Measurements from ENCODE around the gene ARHGAP40.

The ARHGAP40 gene

GRCh38 chr20:38692436-38693411, 91.1 kb downstream of the ARHGAP40 start:
- peak; percentile 66 for DNase-seq

GRCh38 chr20:38697306-38697705, 95.7 kb downstream of the ARHGAP40 start:
- no peak for DNase-seq

- no peak for DNase-seq
These were observed 96.9 kb downstream of the ARHGAP40 start for GRCh38 chr20:38698541-38698940.

GRCh38 chr20:38700141-38700540, 98.5 kb downstream of the ARHGAP40 start:
- DNase-seq, result no peak
